Astrocyte (in vitro differentiated cells and primary cell): ENCODE data around the gene GOPC. TPM values are rescaled to one million over a fixed set of nuclear protein-coding genes. Genes with fewer than 3 reads are reported as not detected.

Experiments
- DNase-seq: peaks from one replicate; pipeline ENCODE4 v3.0.0-alpha.2; 2010; ENCODE audit warnings: low read depth
- FAIRE-seq: peaks from 2 replicates; lab custom pipeline; 2011; peaks lifted over from hg19 to GRCh38; lab: Jason Lieb, UNC
- H2AFZ ChIP-seq: 2 replicates; pipeline ENCODE4 v1.6.0; 2012; ENCODE audit warnings: low read depth, low read length, inconsistent platforms
- H3K27ac ChIP-seq: 2 replicates; pipeline ENCODE4 v1.5.1; 2011; ENCODE audit warnings: low read depth, low read length, inconsistent platforms
- H3K27me3 ChIP-seq: 2 replicates; pipeline ENCODE4 v1.6.0; 2011; ENCODE audit warnings: low read length, inconsistent platforms; ENCODE audit not compliant: insufficient read depth
- H3K36me3 ChIP-seq: 2 replicates; pipeline ENCODE4 v1.5.1; 2011; ENCODE audit warnings: low read length, inconsistent platforms; ENCODE audit not compliant: insufficient read depth
- H3K4me1 ChIP-seq: 2 replicates; pipeline ENCODE4 v1.5.1; 2011; ENCODE audit warnings: low read length, inconsistent platforms; ENCODE audit not compliant: insufficient read depth
- H3K4me2 ChIP-seq: 2 replicates; pipeline ENCODE4 v1.6.0; 2012; ENCODE audit warnings: low read length, inconsistent platforms
- H3K4me3 ChIP-seq: 2 replicates; pipeline ENCODE4 v1.5.1; 2011; ENCODE audit warnings: low read depth, mild to moderate bottlenecking, low read length, inconsistent platforms; ENCODE audit not compliant: insufficient read depth
- H3K79me2 ChIP-seq: 2 replicates; pipeline ENCODE4 v1.6.0; 2012; ENCODE audit warnings: mild to moderate bottlenecking, low read length, inconsistent platforms; ENCODE audit not compliant: insufficient read depth
- H3K9ac ChIP-seq: 2 replicates; pipeline ENCODE4 v1.6.0; 2012; ENCODE audit warnings: mild to moderate bottlenecking, low read length, inconsistent platforms
- H3K9me3 ChIP-seq: 2 replicates; pipeline ENCODE4 v1.5.1; 2012; ENCODE audit warnings: low read depth, mild to moderate bottlenecking, low read length, inconsistent platforms; ENCODE audit not compliant: insufficient read depth
- H4K20me1 ChIP-seq: 2 replicates; pipeline ENCODE4 v1.6.0; 2012; ENCODE audit warnings: low read length, inconsistent platforms; ENCODE audit not compliant: insufficient read depth
- H3K27ac Mint-ChIP-seq: one replicate; pipeline ENCODE4 v1.8.0; 2021; ENCODE audit warnings: mild to moderate bottlenecking, mixed read lengths; ENCODE audit not compliant: unreplicated experiment
- H3K27me3 Mint-ChIP-seq: one replicate; pipeline ENCODE4 v1.8.0; 2021; ENCODE audit warnings: low read depth, mixed read lengths; ENCODE audit not compliant: unreplicated experiment
- H3K36me3 Mint-ChIP-seq: one replicate; pipeline ENCODE4 v1.8.0; 2021; ENCODE audit warnings: low read depth, mixed read lengths; ENCODE audit not compliant: unreplicated experiment
- H3K4me1 Mint-ChIP-seq: one replicate; pipeline ENCODE4 v1.8.0; 2021; ENCODE audit warnings: low read depth, mixed read lengths; ENCODE audit not compliant: unreplicated experiment
- H3K4me3 Mint-ChIP-seq: one replicate; pipeline ENCODE4 v1.8.0; 2021; ENCODE audit warnings: mild to moderate bottlenecking, moderate library complexity, mixed read lengths; ENCODE audit not compliant: unreplicated experiment
- H3K9me3 Mint-ChIP-seq: one replicate; pipeline ENCODE4 v1.8.0; 2021; ENCODE audit warnings: mild to moderate bottlenecking, mixed read lengths; ENCODE audit not compliant: unreplicated experiment
- EZH2 ChIP-seq: IDR thresholded peaks from 2 replicates; pipeline ENCODE4 v1.6.1; 2012; ENCODE audit warnings: mild to moderate bottlenecking, low read length, inconsistent platforms; ENCODE audit not compliant: insufficient read depth
- total RNA-seq: library from RNA; stranded (reverse); gene quantifications from 2 replicates; pipeline ENCODE4 v1.2.1, GENCODE V29; 2021
- TF ChIP-seq, protein P1 (sequence below): IDR thresholded peaks from 2 replicates; pipeline ENCODE4 v1.5.1; 2011; ENCODE audit warnings: low read depth, mild to moderate bottlenecking, inconsistent platforms, low read length, moderate library complexity; ENCODE audit not compliant: insufficient read depth

Gene GOPC
- total RNA-seq, 1 donor from 2014 or later: 45.0 TPM

DNA sequence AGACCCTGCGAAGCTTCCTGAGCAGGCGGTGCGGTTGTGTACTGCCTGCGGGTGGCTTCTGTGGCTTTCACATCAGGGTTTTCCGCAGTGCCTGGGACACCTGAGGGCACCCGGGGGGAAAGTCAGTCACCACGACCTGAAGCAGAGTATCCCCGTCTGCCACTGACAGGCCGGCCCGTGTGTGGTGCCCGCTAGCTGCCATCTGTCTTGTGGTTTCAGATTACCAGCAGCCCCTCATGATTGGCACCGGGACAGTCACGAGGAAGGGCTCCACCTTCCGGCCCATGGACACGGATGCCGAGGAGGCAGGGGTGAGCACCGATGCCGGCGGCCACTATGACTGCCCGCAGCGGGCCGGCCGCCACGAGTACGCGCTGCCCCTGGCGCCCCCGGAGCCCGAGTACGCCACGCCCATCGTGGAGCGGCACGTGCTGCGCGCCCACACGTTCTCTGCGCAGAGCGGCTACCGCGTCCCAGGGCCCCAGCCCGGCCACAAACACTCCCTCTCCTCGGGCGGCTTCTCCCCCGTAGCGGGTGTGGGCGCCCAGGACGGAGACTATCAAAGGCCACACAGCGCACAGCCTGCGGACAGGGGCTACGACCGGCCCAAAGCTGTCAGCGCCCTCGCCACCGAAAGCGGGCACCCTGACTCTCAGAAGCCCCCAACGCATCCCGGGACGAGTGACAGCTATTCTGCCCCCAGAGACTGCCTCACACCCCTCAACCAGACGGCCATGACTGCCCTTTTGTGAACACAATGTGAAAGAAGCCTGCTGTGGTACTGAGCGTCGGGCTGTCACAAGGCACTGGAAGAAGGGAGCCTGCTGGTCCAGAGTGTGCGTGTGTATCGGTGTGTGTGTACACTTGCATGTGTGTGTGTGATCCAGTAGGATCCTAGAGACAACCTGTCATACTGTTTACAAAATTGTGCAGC lies 54.4 kb downstream of the GOPC start:
- Histone ChIP-seq H3K4me1 (peaks cover 47% of the 10 kb centered on the region), H2AFZ (peak overlapping the region; percentile 28), H3K4me3 (peak overlapping the region; percentile 40), H4K20me1 (no peaks in the 10 kb centered on the region), H3K36me3 (peaks cover 32% of the 10 kb centered on the region), H3K27ac (peak overlapping the region; percentile 90), H3K79me2 (peaks cover 9% of the 10 kb centered on the region), H3K9me3 (no peaks in the 10 kb centered on the region), H3K4me2 (peak overlapping the region; percentile 81), H3K9ac (peak overlapping the region; percentile 72), H3K27me3 (no peaks in the 10 kb centered on the region)
- DNase-seq (peak; percentile 58), FAIRE-seq (no peak)
- no peaks in the 10 kb centered on the region for H3K27me3 Mint-ChIP-seq
- H3K36me3 Mint-ChIP-seq: peaks cover 15% of the 10 kb centered on the region
- H3K9me3 Mint-ChIP-seq: no peaks in the 10 kb centered on the region
- H3K27ac Mint-ChIP-seq: peak overlapping the region; percentile 20
- peak overlapping the region; percentile 60 for H3K4me3 Mint-ChIP-seq
- peaks cover 55% of the 10 kb centered on the region for H3K4me1 Mint-ChIP-seq
- TF ChIP-seq EZH2: no peak
- TF ChIP-seq, protein P1, sequence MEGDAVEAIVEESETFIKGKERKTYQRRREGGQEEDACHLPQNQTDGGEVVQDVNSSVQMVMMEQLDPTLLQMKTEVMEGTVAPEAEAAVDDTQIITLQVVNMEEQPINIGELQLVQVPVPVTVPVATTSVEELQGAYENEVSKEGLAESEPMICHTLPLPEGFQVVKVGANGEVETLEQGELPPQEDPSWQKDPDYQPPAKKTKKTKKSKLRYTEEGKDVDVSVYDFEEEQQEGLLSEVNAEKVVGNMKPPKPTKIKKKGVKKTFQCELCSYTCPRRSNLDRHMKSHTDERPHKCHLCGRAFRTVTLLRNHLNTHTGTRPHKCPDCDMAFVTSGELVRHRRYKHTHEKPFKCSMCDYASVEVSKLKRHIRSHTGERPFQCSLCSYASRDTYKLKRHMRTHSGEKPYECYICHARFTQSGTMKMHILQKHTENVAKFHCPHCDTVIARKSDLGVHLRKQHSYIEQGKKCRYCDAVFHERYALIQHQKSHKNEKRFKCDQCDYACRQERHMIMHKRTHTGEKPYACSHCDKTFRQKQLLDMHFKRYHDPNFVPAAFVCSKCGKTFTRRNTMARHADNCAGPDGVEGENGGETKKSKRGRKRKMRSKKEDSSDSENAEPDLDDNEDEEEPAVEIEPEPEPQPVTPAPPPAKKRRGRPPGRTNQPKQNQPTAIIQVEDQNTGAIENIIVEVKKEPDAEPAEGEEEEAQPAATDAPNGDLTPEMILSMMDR: no peak

DNA sequence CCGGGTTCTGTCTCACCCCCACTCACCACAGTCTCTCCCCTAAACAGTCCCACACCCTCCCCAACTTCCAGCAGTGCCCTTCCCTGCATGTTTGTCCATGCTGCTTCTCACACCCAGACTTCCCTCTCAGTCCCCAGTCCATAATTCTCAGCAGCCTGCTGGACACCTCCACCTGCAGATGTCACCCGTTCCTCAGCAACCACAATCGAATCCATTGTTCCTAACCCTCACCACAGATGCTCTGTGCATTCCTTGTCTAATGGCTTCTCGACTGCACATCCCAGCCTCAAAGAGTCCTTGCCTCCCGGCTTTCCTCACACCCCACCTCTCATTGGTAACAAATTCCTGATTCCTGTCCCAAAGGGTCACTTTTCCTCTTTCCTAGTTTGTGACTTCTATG lies 55.6 kb downstream of the GOPC start:
- DNase-seq (no peak), FAIRE-seq (no peak)
- H3K4me2 ChIP-seq: no peak overlapping the region
- no peak overlapping the region for H2AFZ ChIP-seq
- no peak overlapping the region for H3K4me3 ChIP-seq
- no peak overlapping the region for H3K9ac ChIP-seq
- H3K36me3 Mint-ChIP-seq: peaks cover 18% of the 10 kb centered on the region
- no peak overlapping the region for H3K4me3 Mint-ChIP-seq
- H3K36me3 ChIP-seq: peaks cover 35% of the 10 kb centered on the region
- H4K20me1 ChIP-seq: no peaks in the 10 kb centered on the region
- H3K9me3 ChIP-seq: no peaks in the 10 kb centered on the region
- TF ChIP-seq EZH2: no peak
- TF ChIP-seq, protein P1: no peak
- no peaks in the 10 kb centered on the region for H3K27me3 Mint-ChIP-seq
- H3K27ac Mint-ChIP-seq: peak overlapping the region; percentile 34
- peaks cover 55% of the 10 kb centered on the region for H3K4me1 Mint-ChIP-seq
- no peak overlapping the region for H3K27ac ChIP-seq
- no peaks in the 10 kb centered on the region for H3K9me3 Mint-ChIP-seq
- H3K4me1 ChIP-seq: peaks cover 41% of the 10 kb centered on the region
- H3K79me2 ChIP-seq: peaks cover 9% of the 10 kb centered on the region
- no peaks in the 10 kb centered on the region for H3K27me3 ChIP-seq

DNA sequence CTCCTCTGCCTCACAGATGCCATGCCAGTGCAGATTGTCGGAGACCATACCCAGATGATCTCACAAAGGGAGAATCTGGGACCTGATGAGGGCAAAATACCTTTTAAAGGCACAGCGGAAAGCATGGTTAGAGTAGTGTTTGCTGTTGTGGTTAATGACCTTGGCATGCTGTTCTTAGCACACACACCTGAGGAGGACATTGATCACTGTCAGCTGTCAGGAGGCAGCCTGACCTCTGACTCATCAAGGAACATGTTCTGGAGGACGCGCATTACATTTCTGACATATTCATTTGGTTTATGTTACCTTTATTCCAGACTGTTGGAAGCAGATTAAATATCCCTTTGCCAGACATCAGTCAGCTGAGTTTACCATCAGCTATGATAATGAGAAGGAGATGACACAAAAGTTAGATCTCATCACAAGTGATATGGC lies 57.1 kb downstream of the GOPC start:
- FAIRE-seq (no peak), DNase-seq (peak; percentile 60)
- Histone ChIP-seq H3K36me3 (peaks cover 45% of the 10 kb centered on the region), H4K20me1 (no peaks in the 10 kb centered on the region), H3K27ac (peak overlapping the region; percentile 29), H3K27me3 (no peaks in the 10 kb centered on the region), H3K4me3 (no peak overlapping the region), H3K79me2 (peaks cover 2% of the 10 kb centered on the region), H3K9ac (no peak overlapping the region), H3K4me2 (peak overlapping the region; percentile 10), H3K9me3 (no peaks in the 10 kb centered on the region), H3K4me1 (peaks cover 33% of the 10 kb centered on the region), H2AFZ (no peak overlapping the region)
- Mint-ChIP-seq H3K27ac (peak overlapping the region; percentile 44), H3K4me1 (peaks cover 43% of the 10 kb centered on the region), H3K36me3 (peaks cover 23% of the 10 kb centered on the region), H3K27me3 (no peaks in the 10 kb centered on the region), H3K4me3 (no peak overlapping the region), H3K9me3 (no peaks in the 10 kb centered on the region)
- TF ChIP-seq EZH2: no peak
- TF ChIP-seq, protein P1: no peak
